Thyroid gland (tissue), 4 donors: ENCODE measurements around the gene MALT1.

Source experiments
- CTCF ChIP-seq, 6 experiments: fragments of 200-600 bp in 3 of 6; fragments of 450-650 bp in 3 of 6; sonication (generic) in 3 of 6; IDR thresholded peaks; one replicate each; pipeline ENCODE4 v1.5.1; 2016 to 2019; ENCODE audit warnings: antibody characterized with exemption in 6 of 6, mild to moderate bottlenecking in 2 of 6, inconsistent platforms in 1 of 6, moderate library complexity in 1 of 6
- POLR2A ChIP-seq, 2 donors: fragments of 450-650 bp; IDR thresholded peaks; one replicate each; pipeline ENCODE4 v1.6.1; 2017; ENCODE audit warnings: antibody characterized with exemption in 2 of 2, mild to moderate bottlenecking in 2 of 2, moderate library complexity in 1 of 2

GRCh38 chr18:58697146-58697545 lies 25.9 kb downstream of the MALT1 start:
- TF ChIP-seq POLR2A (IDR thresholded peaks at IDR 0.05) = no peak
- TF ChIP-seq CTCF (IDR thresholded peaks at IDR 0.05) = no peak
